Heart left ventricle (tissue), 16 donors: Measurements from ENCODE around the gene PRR5L. TPM values are rescaled to one million over a fixed set of nuclear protein-coding genes. Genes with fewer than 3 reads are reported as not detected.

Experiments
- ATAC-seq, 4 donors: fragments of 200-7000 bp; cut with Tn5 transposase; one replicate each; pipeline ENCODE4 v1.9.1; 2020 to 2022; ENCODE audit warnings: moderate library complexity in 4 of 4, mild to moderate bottlenecking in 3 of 4, moderate number of reproducible peaks in 1 of 4
- DNase-seq, 5 donors: peaks; one replicate each; pipeline ENCODE4 v3.0.0-alpha.2; 2020
- H3K27ac ChIP-seq, 12 donors: fragments of 200-600 bp; sonication (generic) in 4 of 12; one replicate each; pipeline versions ENCODE4 v1.5.0 to v1.8.0; 2016 to 2022; ENCODE audit warnings: mild to moderate bottlenecking in 2 of 12
- H3K27me3 ChIP-seq, 9 donors: fragments of 200-600 bp; sonication (generic) in 2 of 9; one replicate each; pipeline versions ENCODE4 v1.5.1 to v1.8.0; 2016 to 2022; ENCODE audit warnings: mild to moderate bottlenecking in 3 of 9
- H3K36me3 ChIP-seq, 9 donors: fragments of 200-600 bp; sonication (generic) in 2 of 9; one replicate each; pipeline versions ENCODE4 v1.5.0 to v1.8.0; 2018 to 2022; ENCODE audit warnings: mild to moderate bottlenecking in 2 of 9
- H3K4me1 ChIP-seq, 12 donors: fragments of 200-600 bp; sonication (generic) in 4 of 12; one replicate each; pipeline versions ENCODE4 v1.5.0 to v1.8.0; 2016 to 2022; ENCODE audit warnings: mild to moderate bottlenecking in 3 of 12
- H3K4me3 ChIP-seq, 12 donors: fragments of 200-600 bp; sonication (generic) in 4 of 12; one replicate each; pipeline versions ENCODE4 v1.5.0 to v1.8.0; 2017 to 2022; ENCODE audit warnings: mild to moderate bottlenecking in 9 of 12, moderate library complexity in 4 of 12
- H3K9me3 ChIP-seq, 12 donors: fragments of 200-600 bp; sonication (generic) in 4 of 12; one replicate each; pipeline versions ENCODE4 v1.5.0 to v1.8.0; 2016 to 2022; ENCODE audit warnings: mild to moderate bottlenecking in 1 of 12
- CTCF ChIP-seq, 12 donors: fragments of 200-600 bp; sonication (generic) in 4 of 12; IDR thresholded peaks; one replicate each; pipeline versions ENCODE4 v1.5.0 to v1.8.0; 2018 to 2022; ENCODE audit warnings: antibody characterized with exemption in 12 of 12, mild to moderate bottlenecking in 5 of 12
- POLR2A ChIP-seq, 2 donors: fragments of 450-650 bp; IDR thresholded peaks; one replicate each; pipeline ENCODE4 v1.6.1; 2017; ENCODE audit warnings: antibody characterized with exemption in 2 of 2, mild to moderate bottlenecking in 2 of 2, moderate library complexity in 2 of 2
- WGBS, 4 donors: extraction: QIAGEN DNeasy Blood & Tissue Kit in 2 of 4; methylation state at CpG; one replicate each; pipeline versions ENCODE4 v1.1.5 to v1.1.7; 2013 to 2018; 5-methylcytosine and 5-hydroxymethylcytosine counted together
- intact Hi-C, 10 donors: fragments of 100-400 bp; cut with DNase I; formaldehyde crosslinking; loops; one replicate each; pipeline versions ENCODE4 v1.11.1 to v1.14.2; 2022
- polyA plus RNA-seq, 2 donors: library from polyadenylated mRNA; stranded (reverse); fragments of 200-250 nt; gene quantifications; one replicate each; pipeline ENCODE4 v1.2.3, GENCODE V29; 2013
- total RNA-seq, 9 donors: library from RNA; depleted of rRNA in 2 of 9; stranded (reverse); fragments of >200 nt in 2 of 9; fragmentation: NEBNext Ultra II Directional in 3 of 9; extraction: Animal tissue kit (Norgen Biotek cat#: 25700) in 3 of 9; gene quantifications; one replicate each; pipeline versions ENCODE4 v1.1.0 to v1.2.4, GENCODE V29; 2016 to 2023
- donor health status: ischemic (EF 13 %, LVEDD 7.1; RV severe dilation, severe dysfunction).
- donor health status: healthy with polysubstance abuse.
- donor health status: DM: no; HTN: yes; CAD: no.
- donor health status: DM: no; HTN: no; CAD: no.
- donor health status: ischemic (EF 25% LVEDD 6.9; RV normal size, moderate dysfunction).
- donor health status: ischemic (EF 25% LVEDD 5.7; RV mildly dilated, moderate dysfunction).
- donor health status: healthy.
- donor health status: DM: yes; HTN: yes; CAD: no.
- donor health status: ischemic (EF 35%, LVEDD 5.7; RV mildly dilated, moderate dysfunction).
- donor health status: nonischemic (EF 11% LVEDD 7.7; RV severe dilation, severe dysfunction).
- donor health status: DM: yes; HTN: yes; CAD: no.
- donor health status: PGD.
- donor health status: ischemic (EF 29% LVEDD 5.4; RV normal size, mild dysfunction).
- donor health status: nonischemic (EF 23%, LVEDD 6.1; RV moderate dilation, normal function).

PRR5L gene
- total and polyA plus RNA-seq, 11 donors: 0.61 to 17.8 (median 3.1) TPM

DNA sequence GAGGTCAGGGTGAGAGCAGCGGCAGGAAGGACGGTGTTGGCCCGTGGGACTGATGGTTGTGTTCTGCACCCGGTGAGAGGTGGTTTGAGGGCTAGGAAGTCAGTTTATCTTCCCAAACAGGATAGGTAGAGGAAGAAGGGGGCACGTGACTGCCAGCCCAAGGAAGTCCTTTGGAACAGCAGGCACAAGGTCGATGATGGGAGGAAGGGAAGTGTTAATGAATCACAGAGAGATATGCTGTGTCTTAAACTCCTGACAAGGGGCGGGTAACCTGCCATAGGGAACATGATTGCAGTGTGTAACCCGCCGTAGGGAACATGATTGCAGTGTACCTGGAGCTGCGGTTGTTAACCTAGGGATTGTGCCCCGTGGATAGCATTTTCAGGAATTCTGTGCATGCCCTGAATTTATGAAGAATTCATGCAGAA, 49.0 kb downstream of the PRR5L start:
- WGBS, 4 donors: 72 to 76% (median 73%) methylated on average over 11 of the region's 11 CpGs
- intact Hi-C loops: no loop called here
- DNase-seq (no peak), ATAC-seq (no peak)
- Histone ChIP-seq H3K9me3 (no peaks in the 10 kb centered on the region), H3K27ac (no peak overlapping the region), H3K27me3 (no peaks in the 10 kb centered on the region), H3K4me1 (no peaks in the 10 kb centered on the region), H3K36me3 (no peaks in the 10 kb centered on the region), H3K4me3 (no peak overlapping the region)
- no peak for TF ChIP-seq POLR2A (IDR thresholded peaks at IDR 0.05)
- TF ChIP-seq CTCF (IDR thresholded peaks at IDR 0.05): no peak

GRCh38 chr11:36345535-36346141, 49.5 kb downstream of the PRR5L start:
- ATAC-seq (no peak), DNase-seq (no peak)
- WGBS, 4 donors: 80 to 86% (median 82%) methylated on average over 7 of the region's 7 CpGs
- H3K27ac ChIP-seq: no peak overlapping the region
- no peaks in the 10 kb centered on the region for H3K9me3 ChIP-seq
- no peaks in the 10 kb centered on the region for H3K4me1 ChIP-seq
- no peak for TF ChIP-seq POLR2A (IDR thresholded peaks at IDR 0.05)
- TF ChIP-seq CTCF (IDR thresholded peaks at IDR 0.05): no peak
- no peaks in the 10 kb centered on the region for H3K36me3 ChIP-seq
- no peak overlapping the region for H3K4me3 ChIP-seq
- no peaks in the 10 kb centered on the region for H3K27me3 ChIP-seq
- intact Hi-C loops: no loop called here

- DNase-seq (no peak), ATAC-seq (no peak)
- TF ChIP-seq CTCF (IDR thresholded peaks at IDR 0.05) (no peak), POLR2A (IDR thresholded peaks at IDR 0.05) (no peak)
- Histone ChIP-seq H3K4me3 (no peak overlapping the region), H3K36me3 (no peaks in the 10 kb centered on the region), H3K9me3 (no peaks in the 10 kb centered on the region), H3K27me3 (no peaks in the 10 kb centered on the region), H3K27ac (no peak overlapping the region), H3K4me1 (no peaks in the 10 kb centered on the region)
- 90 to 93% (median 91%) methylated on average over 5 of the region's 5 CpGs for WGBS, 4 donors
- intact Hi-C loops: no loop called here
Measured at GRCh38 chr11:36346562-36347383, 50.7 kb downstream of the PRR5L start.

GRCh38 chr11:36347384-36347906, 51.4 kb downstream of the PRR5L start:
- Histone ChIP-seq H3K27me3 (no peaks in the 10 kb centered on the region), H3K9me3 (no peaks in the 10 kb centered on the region), H3K27ac (no peak overlapping the region), H3K4me3 (no peak overlapping the region), H3K36me3 (no peaks in the 10 kb centered on the region), H3K4me1 (no peaks in the 10 kb centered on the region)
- 88 to 100% (median 96%) methylated on average over 1 of the region's 1 CpG for WGBS, 4 donors
- no peak for ATAC-seq
- DNase-seq: no peak
- TF ChIP-seq POLR2A (IDR thresholded peaks at IDR 0.05) (no peak), CTCF (IDR thresholded peaks at IDR 0.05) (no peak)
- intact Hi-C loops: no loop called here
